GM12878 (cell line): Measurements from ENCODE around the gene SOX9. TPM values are rescaled to one million over a fixed set of nuclear protein-coding genes. Genes with fewer than 3 reads are reported as not detected.

ENCODE experiments used
- ATAC-seq: fragments of 200-7000 bp; cut with Tn5 transposase; 3 replicates; pipeline ENCODE4 v1.9.1; 2020; ENCODE audit warnings: mild to moderate bottlenecking, moderate library complexity
- BruUV-seq: library from RNA; stranded (reverse); fragments of 400-500 nt; replicated peaks from 2 replicates; lab custom pipeline; 2021; lab: Mats Ljungman, UMichigan
- CTCF ChIA-PET: fragments of 300-600 bp; sonication (Branson Sonifier 250); formaldehyde crosslinking; extraction: SDS; loops from one replicate; lab custom pipeline; 2021; ENCODE audit warnings: inconsistent platforms; lab: Yijun Ruan, JAX
- POLR2A ChIA-PET: fragments of 350-600 bp; formaldehyde crosslinking; extraction: SDS; loops from one replicate; lab custom pipeline; 2021; ENCODE audit warnings: inconsistent platforms; lab: Charles Lee
- RAD21 ChIA-PET: fragments of 300-600 bp; sonication (Branson Sonifier 250); formaldehyde crosslinking; loops from one replicate; lab custom pipeline; 2023; ENCODE audit warnings: antibody characterized with exemption; ENCODE audit not compliant: unreplicated experiment; lab: Charles Lee
- SMC1A ChIA-PET: fragments of 300-600 bp; sonication (Branson Sonifier 250); formaldehyde crosslinking; loops from one replicate; lab custom pipeline; 2023; ENCODE audit not compliant: unreplicated experiment, uncharacterized antibody; lab: Charles Lee
- DNase-seq: peaks from one replicate; pipeline ENCODE4 v3.0.0-alpha.2; 2011; ENCODE audit warnings: low read depth, low spot score
- FAIRE-seq: peaks from 3 replicates; lab custom pipeline; 2011; peaks lifted over from hg19 to GRCh38; lab: Jason Lieb, UNC
- H2AFZ ChIP-seq: 2 replicates; pipeline ENCODE4 v1.6.0; 2011; ENCODE audit warnings: low read depth, low read length, control low read depth; ENCODE audit not compliant: control insufficient read depth
- H3K27ac ChIP-seq: 2 replicates; pipeline ENCODE4 v1.5.1; 2011; ENCODE audit warnings: control low read depth; ENCODE audit not compliant: control insufficient read depth, insufficient read depth
- H3K27me3 ChIP-seq, 2 experiments: replicated peaks in 1 of 2; 2 replicates each; pipeline versions ENCODE4 v1.6.0 to v1.6.1; 2011; ENCODE audit warnings: low read length in 1 of 2; ENCODE audit not compliant: control insufficient read depth in 2 of 2, insufficient read depth in 2 of 2
- H3K36me3 ChIP-seq, 2 experiments: 2 replicates each; pipeline ENCODE4 v1.5.1; 2011; ENCODE audit warnings: low read length in 1 of 2; ENCODE audit not compliant: control insufficient read depth in 2 of 2, insufficient read depth in 2 of 2
- H3K4me1 ChIP-seq: 2 replicates; pipeline ENCODE4 v1.6.1; 2011; ENCODE audit warnings: mild to moderate bottlenecking, low read length, moderate library complexity, mixed read lengths; ENCODE audit not compliant: control insufficient read depth, insufficient read depth
- H3K4me2 ChIP-seq: 2 replicates; pipeline ENCODE4 v1.6.0; 2011; ENCODE audit warnings: control low read depth; ENCODE audit not compliant: control insufficient read depth, insufficient read depth
- H3K4me3 ChIP-seq: fragments of 200-600 bp; sonication (generic); 2 replicates; pipeline ENCODE4 v1.5.1; 2016
- H3K79me2 ChIP-seq: 2 replicates; pipeline ENCODE4 v1.6.0; 2011; ENCODE audit warnings: low read length; ENCODE audit not compliant: control insufficient read depth, insufficient read depth
- H3K9ac ChIP-seq: 2 replicates; pipeline ENCODE4 v1.8.0; 2011; ENCODE audit warnings: low read length, control low read depth, mixed read lengths; ENCODE audit not compliant: control insufficient read depth, insufficient read depth
- H3K9me3 ChIP-seq: replicated peaks from 3 replicates; pipeline ENCODE4 v1.5.1; 2011; ENCODE audit warnings: mild to moderate bottlenecking, low read length; ENCODE audit not compliant: control insufficient read depth, insufficient read depth
- H4K20me1 ChIP-seq: 2 replicates; pipeline ENCODE4 v1.6.0; 2011; ENCODE audit not compliant: control insufficient read depth, insufficient read depth
- ATF3 ChIP-seq: IDR thresholded peaks from 2 replicates; pipeline ENCODE4 v1.6.1; 2011; ENCODE audit warnings: low read depth, mild to moderate bottlenecking, low read length, moderate library complexity, borderline replicate concordance; ENCODE audit errors: extremely low read depth
- CHD4 ChIP-seq: fragments of 200-600 bp; sonication (generic); IDR thresholded peaks from 2 replicates; pipeline ENCODE4 v1.6.1; 2016; ENCODE audit warnings: mild to moderate bottlenecking
- CREB1 ChIP-seq: IDR thresholded peaks from 2 replicates; pipeline ENCODE4 v1.6.1; 2012; ENCODE audit warnings: low read depth, mild to moderate bottlenecking, inconsistent platforms
- CUX1 ChIP-seq: IDR thresholded peaks from 2 replicates; pipeline ENCODE4 v1.6.1; 2012; ENCODE audit warnings: improper control_type of control experiment, low read depth, low read length; ENCODE audit not compliant: insufficient replicate concordance
- MXI1 ChIP-seq: fragments of 150-350 bp; IDR thresholded peaks from 2 replicates; pipeline ENCODE4 v1.6.1; 2011; ENCODE audit warnings: low read depth, mild to moderate bottlenecking, inconsistent platforms, low read length, improper control_type of control experiment
- MYB ChIP-seq: fragments of 150-350 bp; IDR thresholded peaks from 2 replicates; pipeline ENCODE4 v1.6.1; 2014; ENCODE audit warnings: mild to moderate bottlenecking, low read depth, low read length, borderline replicate concordance
- PAX8 ChIP-seq: fragments of 450-650 bp; IDR thresholded peaks from 2 replicates; pipeline ENCODE4 v1.6.1; 2017; ENCODE audit warnings: mild to moderate bottlenecking, moderate library complexity
- RAD21 ChIP-seq: IDR thresholded peaks from 2 replicates; pipeline ENCODE4 v1.6.1; 2011; ENCODE audit warnings: mild to moderate bottlenecking, low read depth, low read length, moderate library complexity; ENCODE audit not compliant: insufficient read depth
- SIX5 ChIP-seq: IDR thresholded peaks from 2 replicates; pipeline ENCODE4 v1.6.1; 2011; ENCODE audit warnings: mild to moderate bottlenecking, low read depth, low read length, moderate library complexity; ENCODE audit not compliant: severe bottlenecking
- SMAD5 ChIP-seq: IDR thresholded peaks from 2 replicates; pipeline ENCODE4 v1.6.1; 2016; ENCODE audit warnings: antibody characterized with exemption, low read depth
- SREBF2 ChIP-seq: IDR thresholded peaks from 2 replicates; pipeline ENCODE4 v1.6.1; 2012; ENCODE audit warnings: mild to moderate bottlenecking, low read length
- USF2 ChIP-seq: IDR thresholded peaks from 2 replicates; pipeline ENCODE4 v1.6.1; 2011; ENCODE audit warnings: low read depth, low read length, improper control_type of control experiment, borderline replicate concordance
- ZBTB40 ChIP-seq: fragments of 450-650 bp; IDR thresholded peaks from 2 replicates; pipeline ENCODE4 v1.6.1; 2016; ENCODE audit warnings: mild to moderate bottlenecking, moderate library complexity, borderline replicate concordance
- ZNF24 ChIP-seq: fragments of 450-650 bp; IDR thresholded peaks from 2 replicates; pipeline ENCODE4 v1.6.1; 2017; ENCODE audit warnings: antibody characterized with exemption, mild to moderate bottlenecking
- ZSCAN29 ChIP-seq: fragments of 450-650 bp; IDR thresholded peaks from 2 replicates; pipeline ENCODE4 v1.6.1; 2017; ENCODE audit warnings: mild to moderate bottlenecking, moderate library complexity
- WGBS: methylation state at CpG from one replicate; pipeline ENCODE4 v1.1.6; 2016; ENCODE audit warnings: low lambda C conversion rate; ENCODE audit not compliant: insufficient replicate concordance, insufficient coverage; ENCODE audit errors: missing lambda C conversion rate; 5-methylcytosine and 5-hydroxymethylcytosine counted together
- in situ Hi-C: fragments of 300-500 bp; cut with MboI; formaldehyde crosslinking; loops from 9 replicates; pipeline ENCODE4 v1.14.3; 2018; ENCODE audit warnings: mixed read lengths
- intact Hi-C: fragments of 100-400 bp; cut with micrococcal nuclease; formaldehyde crosslinking; loops from one replicate; pipeline ENCODE4 v1.14.2; 2022; ENCODE audit not compliant: unreplicated experiment
- polyA plus RNA-seq, 11 experiments: library from polyadenylated mRNA; depleted of rRNA in 4 of 11; unstranded in 6 of 11; stranded (reverse) in 5 of 11; fragments of >200 nt; fragmentation: Nextera tagmentation in 4 of 11; fragmentation: Illumina TruSeq in 1 of 11; extraction: Ambion mirVana in 4 of 11; extraction: Trizol in 1 of 11; gene quantifications; 1 replicate in 1 of 11; 2 replicates in 10 of 11; pipeline versions ENCODE4 v1.2.1 to v1.2.3, GENCODE V29; 2011 to 2016; ENCODE audit warnings: inconsistent platforms in 2 of 11, missing spikeins in 2 of 11, low read depth in 1 of 11
- total RNA-seq, 4 experiments: library from RNA; depleted of rRNA in 3 of 4; stranded (reverse); fragments of >200 nt in 3 of 4; fragmentation: Illumina TruSeq in 1 of 4; extraction: Trizol in 1 of 4; gene quantifications; 2 replicates each; pipeline versions ENCODE4 v1.2.1 to v1.2.3, GENCODE V29; 2013 to 2021

SOX9 gene
- total and polyA plus RNA-seq, 10 of the 15 experiments (the other 5 are each of a cell fraction or from before 2014, with no cell fraction given): 1.2 to 19.0 (median 5.5) TPM

GRCh38 chr17:72095316-72095715 is 25.5 kb upstream of the SOX9 start:
- DNase-seq (no peak), ATAC-seq (no peak), FAIRE-seq (no peak)
- ChIA-PET SMC1A (interaction anchor here (0.8 to 1.6 kb wide), 2 partner anchors 11 to 331 kb away, joined by 3 to 4 read pairs; no protein-coding TSS in a partner anchor), RAD21 (no interaction called here), CTCF (interaction anchor here (0.8 kb wide), 1 partner anchor 22 kb away, joined by 3 read pairs; no protein-coding TSS in a partner anchor), POLR2A (no interaction called here)
- H3K4me2 ChIP-seq: no peak overlapping the region
- 44% methylated on average over 4 of the region's 4 CpGs for WGBS
- no peak overlapping the region for H3K9ac ChIP-seq
- no peaks in the 10 kb centered on the region for H3K27me3 ChIP-seq
- no peaks in the 10 kb centered on the region for H3K79me2 ChIP-seq
- no peaks in the 10 kb centered on the region for H3K4me1 ChIP-seq
- BruUV-seq: no TSS peak
- in situ Hi-C loops (no loop called here), intact Hi-C loops (no loop called here)
- no peak overlapping the region for H3K4me3 ChIP-seq
- H3K9me3 ChIP-seq: no peaks in the 10 kb centered on the region; the same call in 1 of the 3 replicates
- no peak overlapping the region for H3K27ac ChIP-seq
- no peak overlapping the region for H2AFZ ChIP-seq
- H3K36me3 ChIP-seq: no peaks in the 10 kb centered on the region
- no peaks in the 10 kb centered on the region for H4K20me1 ChIP-seq
- TF ChIP-seq ZBTB40: no peak
- TF ChIP-seq ZSCAN29: no peak
- TF ChIP-seq USF2: no peak
- no peak for TF ChIP-seq SIX5
- TF ChIP-seq SMAD5: no peak
- no peak for TF ChIP-seq CHD4
- TF ChIP-seq CREB1: no peak
- TF ChIP-seq ZNF24: no peak
- TF ChIP-seq PAX8: no peak
- TF ChIP-seq RAD21: no peak
- no peak for TF ChIP-seq ATF3
- TF ChIP-seq CUX1: no peak
- no peak for TF ChIP-seq MYB
- TF ChIP-seq MXI1: no peak
- no peak for TF ChIP-seq SREBF2
